HG03354 (cell line): ENCODE measurements around the gene TENT4B.
"Not testable (repeated sequence)": the region's sequence is repeated elsewhere in the genome, so short reads cannot be mapped to it uniquely, and the experiment has no call there.

Source experiments
- ATAC-seq: cut with Tn5 transposase; IDR thresholded peaks from one replicate; pipeline ENCODE4 v1.9.1; 2021; ENCODE audit warnings: mild to moderate bottlenecking; ENCODE audit not compliant: unreplicated experiment, poor library complexity, severe bottlenecking

The TENT4B gene

GRCh38 chr16:50153596-50154419, 702 bp downstream of the TENT4B start:
- peak; percentile 23 for ATAC-seq

GRCh38 chr16:50154420-50154950, 1.4 kb downstream of the TENT4B start:
- no peak for ATAC-seq

- no peak for ATAC-seq
These were observed 2.8 kb downstream of the TENT4B start for GRCh38 chr16:50155925-50156324.

GRCh38 chr16:50156590-50156989, 3.5 kb downstream of the TENT4B start:
- no peak for ATAC-seq

- ATAC-seq, result no peak
These were observed 7.5 kb downstream of the TENT4B start for GRCh38 chr16:50160495-50161164.

GRCh38 chr16:50161950-50162349, 8.8 kb downstream of the TENT4B start:
- peak; percentile 65 for ATAC-seq

- no peak for ATAC-seq
These were observed 12.4 kb downstream of the TENT4B start for GRCh38 chr16:50165473-50165872.

- no peak for ATAC-seq
These were observed 13.7 kb downstream of the TENT4B start for GRCh38 chr16:50166511-50167500.

GRCh38 chr16:50167556-50167955, 14.4 kb downstream of the TENT4B start:
- ATAC-seq, result no peak

GRCh38 chr16:50169555-50170096, 16.5 kb downstream of the TENT4B start:
- ATAC-seq, result no peak

GRCh38 chr16:50171773-50172172, 18.7 kb downstream of the TENT4B start:
- ATAC-seq, result not testable (repeated sequence)

- ATAC-seq, result no peak
These were observed 19.3 kb downstream of the TENT4B start for GRCh38 chr16:50172195-50172922.

GRCh38 chr16:50173316-50173715, 20.2 kb downstream of the TENT4B start:
- ATAC-seq, result no peak

GRCh38 chr16:50178491-50178941, 25.4 kb downstream of the TENT4B start:
- ATAC-seq, result no peak

- no peak for ATAC-seq
These were observed 29.3 kb downstream of the TENT4B start for GRCh38 chr16:50182441-50182840.

GRCh38 chr16:50183316-50183715, 30.2 kb downstream of the TENT4B start:
- no peak for ATAC-seq

- no peak for ATAC-seq
These were observed 31.9 kb downstream of the TENT4B start for GRCh38 chr16:50185005-50185505.

GRCh38 chr16:50188619-50189136, 35.6 kb downstream of the TENT4B start:
- ATAC-seq, result no peak
